Calu3 (cell line): ENCODE results near the gene HIVEP2. TPM values are rescaled to one million over a fixed set of nuclear protein-coding genes. Genes with fewer than 3 reads are reported as not detected.

Experiments used
- BruUV-seq: library from RNA; stranded (reverse); fragments of 400-500 nt; replicated peaks from 2 replicates; lab custom pipeline; 2021; lab: Mats Ljungman, UMichigan
- CTCF ChIA-PET: fragments of 300-600 bp; sonication (Branson Sonifier 250); formaldehyde crosslinking; loops from one replicate; lab custom pipeline; 2022; ENCODE audit warnings: antibody characterized with exemption; lab: Charles Lee
- DNase-seq: peaks from one replicate; pipeline ENCODE4 v3.0.0; 2022
- H3K27ac Mint-ChIP-seq: one replicate; pipeline ENCODE4 v1.8.0; 2022; ENCODE audit warnings: mixed read lengths; ENCODE audit not compliant: unreplicated experiment
- H3K27me3 Mint-ChIP-seq: one replicate; pipeline ENCODE4 v1.8.0; 2022; ENCODE audit warnings: mixed read lengths; ENCODE audit not compliant: unreplicated experiment
- H3K36me3 Mint-ChIP-seq: one replicate; pipeline ENCODE4 v1.8.0; 2022; ENCODE audit warnings: mild to moderate bottlenecking, moderate library complexity, mixed read lengths; ENCODE audit not compliant: insufficient read depth, unreplicated experiment
- H3K4me1 Mint-ChIP-seq: one replicate; pipeline ENCODE4 v1.8.0; 2022; ENCODE audit warnings: mild to moderate bottlenecking, low read depth, mixed read lengths; ENCODE audit not compliant: unreplicated experiment
- H3K4me3 Mint-ChIP-seq: one replicate; pipeline ENCODE4 v1.8.0; 2022; ENCODE audit warnings: mild to moderate bottlenecking, low read depth, moderate library complexity, mixed read lengths; ENCODE audit not compliant: unreplicated experiment
- H3K9me3 Mint-ChIP-seq: one replicate; pipeline ENCODE4 v1.8.0; 2022; ENCODE audit warnings: low read depth, mixed read lengths; ENCODE audit not compliant: unreplicated experiment
- intact Hi-C: fragments of 100-400 bp; cut with micrococcal nuclease; formaldehyde crosslinking; loops from one replicate; pipeline ENCODE4 v1.10.0; 2022; ENCODE audit not compliant: unreplicated experiment
- total RNA-seq: library from RNA; stranded (reverse); gene quantifications from 2 replicates; pipeline ENCODE4 v1.2.3, GENCODE V29; 2022
- TF ChIP-seq, protein P1 (sequence below): fragments of 200-600 bp; IDR thresholded peaks from one replicate; pipeline ENCODE4 v1.8.0; 2022; ENCODE audit warnings: antibody characterized with exemption; ENCODE audit not compliant: unreplicated experiment

Gene HIVEP2
- total RNA-seq, 1 experiment from 2014 or later = 18.4 TPM

DNA sequence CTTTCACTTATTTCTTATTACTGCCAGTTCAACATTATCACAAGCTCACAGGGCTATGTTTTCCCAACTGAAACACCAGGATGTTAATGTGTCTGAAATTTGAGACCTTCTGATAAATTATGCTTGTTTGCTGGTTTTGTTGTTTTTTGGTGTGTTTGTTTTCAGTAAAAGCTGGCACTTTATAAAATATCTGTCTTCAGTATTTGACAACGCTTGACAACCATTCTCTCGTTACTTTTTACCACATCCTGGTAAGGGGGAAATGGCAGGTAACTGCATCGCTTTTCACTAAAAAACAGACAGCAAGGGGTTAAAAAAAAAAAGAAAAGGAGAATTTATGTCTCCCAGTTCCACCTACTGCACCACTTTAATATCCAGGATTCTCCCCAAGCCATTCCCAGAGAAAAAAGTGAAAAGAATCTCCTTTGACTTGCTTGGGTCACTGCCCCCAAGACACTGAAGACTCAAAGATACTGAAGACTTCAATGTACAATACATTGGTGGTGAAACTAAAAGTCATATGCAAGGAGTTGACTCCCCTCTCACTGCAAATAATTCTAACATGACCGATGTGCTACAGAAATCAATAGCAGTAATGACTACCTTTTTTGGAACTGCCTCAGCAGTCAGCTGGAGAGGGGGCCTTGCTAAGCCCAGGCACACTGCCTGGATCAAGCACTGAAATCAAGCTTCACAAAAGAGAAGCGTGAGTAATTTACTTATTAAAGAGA lies 88.9 kb downstream of the HIVEP2 start:
- Mint-ChIP-seq H3K27me3 (no peaks in the 10 kb centered on the region), H3K9me3 (no peaks in the 10 kb centered on the region), H3K27ac (no peak overlapping the region), H3K4me1 (peaks cover 50% of the 10 kb centered on the region), H3K4me3 (no peak overlapping the region), H3K36me3 (peaks cover 8% of the 10 kb centered on the region)
- no TSS peak for BruUV-seq
- DNase-seq = no peak
- TF ChIP-seq, protein P1, sequence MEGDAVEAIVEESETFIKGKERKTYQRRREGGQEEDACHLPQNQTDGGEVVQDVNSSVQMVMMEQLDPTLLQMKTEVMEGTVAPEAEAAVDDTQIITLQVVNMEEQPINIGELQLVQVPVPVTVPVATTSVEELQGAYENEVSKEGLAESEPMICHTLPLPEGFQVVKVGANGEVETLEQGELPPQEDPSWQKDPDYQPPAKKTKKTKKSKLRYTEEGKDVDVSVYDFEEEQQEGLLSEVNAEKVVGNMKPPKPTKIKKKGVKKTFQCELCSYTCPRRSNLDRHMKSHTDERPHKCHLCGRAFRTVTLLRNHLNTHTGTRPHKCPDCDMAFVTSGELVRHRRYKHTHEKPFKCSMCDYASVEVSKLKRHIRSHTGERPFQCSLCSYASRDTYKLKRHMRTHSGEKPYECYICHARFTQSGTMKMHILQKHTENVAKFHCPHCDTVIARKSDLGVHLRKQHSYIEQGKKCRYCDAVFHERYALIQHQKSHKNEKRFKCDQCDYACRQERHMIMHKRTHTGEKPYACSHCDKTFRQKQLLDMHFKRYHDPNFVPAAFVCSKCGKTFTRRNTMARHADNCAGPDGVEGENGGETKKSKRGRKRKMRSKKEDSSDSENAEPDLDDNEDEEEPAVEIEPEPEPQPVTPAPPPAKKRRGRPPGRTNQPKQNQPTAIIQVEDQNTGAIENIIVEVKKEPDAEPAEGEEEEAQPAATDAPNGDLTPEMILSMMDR = no peak
- intact Hi-C loops = no loop called here
- CTCF ChIA-PET = no interaction called here

GRCh38 chr6:142854589-142855488 lies 90.1 kb downstream of the HIVEP2 start:
- intact Hi-C loops = loop anchor here (5.0 kb wide), 1 partner anchor 32 kb away; no protein-coding TSS in a partner anchor
- no peak for DNase-seq
- Mint-ChIP-seq H3K4me3 (no peak overlapping the region), H3K27me3 (no peaks in the 10 kb centered on the region), H3K4me1 (peaks cover 54% of the 10 kb centered on the region), H3K27ac (no peak overlapping the region), H3K9me3 (no peaks in the 10 kb centered on the region), H3K36me3 (peaks cover 8% of the 10 kb centered on the region)
- CTCF ChIA-PET = no interaction called here
- TF ChIP-seq, protein P1 = no peak
- no TSS peak for BruUV-seq

GRCh38 chr6:142853244-142854180 lies 91.5 kb downstream of the HIVEP2 start:
- Mint-ChIP-seq H3K27me3 (no peaks in the 10 kb centered on the region), H3K36me3 (peaks cover 8% of the 10 kb centered on the region), H3K4me1 (peaks cover 67% of the 10 kb centered on the region), H3K27ac (peak overlapping the region; percentile 90), H3K4me3 (peak overlapping the region; percentile 47), H3K9me3 (no peaks in the 10 kb centered on the region)
- CTCF ChIA-PET = interaction anchor here (0.5 to 2.1 kb wide), 5 partner anchors 10 to 274 kb away, joined by 3 to 8 read pairs (median 6); no protein-coding TSS in a partner anchor
- TF ChIP-seq, protein P1 = no peak
- intact Hi-C loops = loop anchor here (5.0 kb wide), 1 partner anchor 34 kb away; no protein-coding TSS in a partner anchor
- no TSS peak for BruUV-seq
- no peak for DNase-seq
